Measurements from ENCODE around the gene RAB33A.

Gene RAB33A

GRCh38 chrX:130171446-130172126, at the start of gene RAB33A:
RAB33A (plus strand) TSS chrX:130171962; CDS start chrX:130172063, 101 bp downstream.
- peaks cover 10% of the 10 kb centered on the region for H3K4me1 ChIP-seq (ENCODE audit: control insufficient read depth, insufficient read depth, low read length)
- H3K4me3 ChIP-seq (ENCODE audit: low read length): no peak within 1 kb of the TSS
- peak within 1 kb of the TSS; percentile 34 for H3K9ac ChIP-seq (ENCODE audit: low read length)
- H3K36me3 ChIP-seq (ENCODE audit: control insufficient read depth, insufficient read depth, low read length): no peaks in the 10 kb centered on the region
- H3K27me3 ChIP-seq (ENCODE audit: control insufficient read depth, insufficient read depth, low read length): peaks cover 8% of the 10 kb centered on the region
- no peaks in the 10 kb centered on the region for H3K9me3 ChIP-seq (ENCODE audit: control insufficient read depth, low read length)

DNA sequence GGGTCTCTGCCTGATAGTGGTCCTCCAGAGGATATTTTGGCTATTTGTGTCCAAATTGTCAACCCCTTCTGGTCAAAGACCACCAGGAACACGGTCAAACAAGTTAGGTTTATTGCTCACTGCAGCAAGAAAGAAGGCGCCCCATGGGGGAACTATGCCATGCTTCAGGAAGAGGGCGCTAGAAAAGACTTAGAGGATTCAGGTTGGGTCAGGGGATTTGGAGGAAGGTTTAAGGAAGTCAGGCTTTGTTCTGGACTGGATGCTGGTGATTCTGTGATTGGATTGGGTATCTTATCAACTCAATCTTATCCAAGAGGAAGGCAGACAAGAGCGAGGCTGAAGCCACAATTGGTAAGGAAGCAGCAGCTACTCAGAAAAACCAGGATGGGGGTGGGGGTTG, 47.2 kb upstream of the RAB33A start:
- H3K36me3 ChIP-seq (ENCODE audit: control insufficient read depth, insufficient read depth, low read length): no peaks in the 10 kb centered on the region
- H3K27me3 ChIP-seq (ENCODE audit: control insufficient read depth, insufficient read depth, low read length): no peaks in the 10 kb centered on the region
- H3K4me1 ChIP-seq (ENCODE audit: control insufficient read depth, insufficient read depth, low read length): peaks cover 32% of the 10 kb centered on the region
- H3K9ac ChIP-seq (ENCODE audit: low read length): peak overlapping the region; percentile 34
- H3K4me3 ChIP-seq (ENCODE audit: low read length): no peak overlapping the region
- no peaks in the 10 kb centered on the region for H3K9me3 ChIP-seq (ENCODE audit: control insufficient read depth, low read length)

DNA sequence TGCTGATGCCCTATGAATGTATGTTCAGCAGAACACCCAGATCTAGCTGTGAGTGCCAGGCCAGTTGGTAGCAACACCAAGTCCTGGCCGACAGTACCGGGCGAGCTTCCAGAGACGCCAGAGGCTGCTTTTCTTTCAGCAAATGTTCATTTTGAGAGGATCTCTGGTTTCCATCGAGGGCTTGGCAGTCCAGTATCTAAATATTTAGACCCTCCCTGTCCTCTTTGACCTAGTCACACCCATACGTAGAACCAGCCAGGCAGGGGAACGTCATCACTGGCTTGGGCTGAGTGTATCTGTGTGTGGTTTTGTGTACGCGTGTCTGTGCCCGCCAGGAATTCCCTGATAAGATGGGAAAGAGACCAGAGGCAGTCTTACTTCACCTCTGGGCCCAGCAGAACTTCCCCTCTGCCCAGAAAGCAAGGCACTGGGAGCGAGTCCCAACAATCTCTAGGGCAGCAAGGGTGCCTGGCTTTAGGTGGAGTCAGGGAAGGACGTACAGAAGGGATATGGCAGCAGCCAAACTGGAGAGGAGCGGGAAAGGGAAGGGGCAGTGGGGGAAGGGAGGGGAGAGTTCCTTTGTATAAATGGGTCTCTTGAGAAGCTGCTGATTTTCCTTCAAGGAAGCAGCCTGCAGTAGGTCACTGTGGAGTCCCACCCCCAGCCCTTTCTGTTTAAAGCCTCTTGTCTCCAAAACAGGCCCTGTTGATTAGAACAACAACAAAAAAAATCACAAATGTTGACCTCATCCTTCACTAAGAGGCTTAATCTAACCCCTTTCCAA, 46.5 kb upstream of the RAB33A start:
- peak overlapping the region; percentile 34 for H3K9ac ChIP-seq (ENCODE audit: low read length)
- no peaks in the 10 kb centered on the region for H3K27me3 ChIP-seq (ENCODE audit: control insufficient read depth, insufficient read depth, low read length)
- no peaks in the 10 kb centered on the region for H3K9me3 ChIP-seq (ENCODE audit: control insufficient read depth, low read length)
- H3K36me3 ChIP-seq (ENCODE audit: control insufficient read depth, insufficient read depth, low read length): no peaks in the 10 kb centered on the region
- no peak overlapping the region for H3K4me3 ChIP-seq (ENCODE audit: low read length)
- peaks cover 30% of the 10 kb centered on the region for H3K4me1 ChIP-seq (ENCODE audit: control insufficient read depth, insufficient read depth, low read length)

GRCh38 chrX:130130990-130131389, 40.8 kb upstream of the RAB33A start:
- no peak overlapping the region for H3K4me3 ChIP-seq (ENCODE audit: low read length)
- H3K9me3 ChIP-seq (ENCODE audit: control insufficient read depth, low read length): no peaks in the 10 kb centered on the region
- no peak overlapping the region for H3K9ac ChIP-seq (ENCODE audit: low read length)
- H3K36me3 ChIP-seq (ENCODE audit: control insufficient read depth, insufficient read depth, low read length): no peaks in the 10 kb centered on the region
- H3K4me1 ChIP-seq (ENCODE audit: control insufficient read depth, insufficient read depth, low read length): peaks cover 1% of the 10 kb centered on the region
- H3K27me3 ChIP-seq (ENCODE audit: control insufficient read depth, insufficient read depth, low read length): no peaks in the 10 kb centered on the region

- Histone ChIP-seq H3K27me3 (ENCODE audit: control insufficient read depth, insufficient read depth, low read length) (no peaks in the 10 kb centered on the region), H3K4me1 (ENCODE audit: control insufficient read depth, insufficient read depth, low read length) (no peaks in the 10 kb centered on the region), H3K36me3 (ENCODE audit: control insufficient read depth, insufficient read depth, low read length) (no peaks in the 10 kb centered on the region), H3K9ac (ENCODE audit: low read length) (no peak overlapping the region), H3K9me3 (ENCODE audit: control insufficient read depth, low read length) (no peaks in the 10 kb centered on the region), H3K4me3 (ENCODE audit: low read length) (no peak overlapping the region)
Measured at GRCh38 chrX:130136496-130136895, 35.3 kb upstream of the RAB33A start.

DNA sequence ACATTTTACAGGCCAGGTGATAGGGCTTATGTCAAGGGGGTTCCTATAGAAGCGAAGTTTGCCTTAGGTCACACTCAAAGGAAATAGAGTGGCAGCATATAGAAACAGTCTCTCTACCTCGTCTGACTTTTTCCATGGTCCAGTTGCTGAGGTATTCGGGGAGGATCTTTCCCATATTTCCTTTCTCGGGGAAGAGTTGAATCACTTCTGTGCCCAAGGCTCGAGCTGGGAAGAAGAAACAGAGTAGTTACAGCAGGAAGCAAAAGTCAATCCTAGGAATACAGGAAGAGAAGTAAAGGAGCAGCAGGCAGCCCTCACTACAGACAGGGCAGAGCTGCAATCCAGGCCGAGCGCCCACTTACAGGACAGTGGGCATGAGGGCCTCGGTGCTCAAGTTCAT, 34.8 kb upstream of the RAB33A start:
- no peak overlapping the region for H3K4me3 ChIP-seq (ENCODE audit: low read length)
- H3K9ac ChIP-seq (ENCODE audit: low read length): no peak overlapping the region
- no peaks in the 10 kb centered on the region for H3K36me3 ChIP-seq (ENCODE audit: control insufficient read depth, insufficient read depth, low read length)
- H3K9me3 ChIP-seq (ENCODE audit: control insufficient read depth, low read length): no peaks in the 10 kb centered on the region
- H3K4me1 ChIP-seq (ENCODE audit: control insufficient read depth, insufficient read depth, low read length): no peaks in the 10 kb centered on the region
- no peaks in the 10 kb centered on the region for H3K27me3 ChIP-seq (ENCODE audit: control insufficient read depth, insufficient read depth, low read length)

GRCh38 chrX:130139474-130140201, 32.1 kb upstream of the RAB33A start:
- Histone ChIP-seq H3K4me3 (ENCODE audit: low read length) (no peak overlapping the region), H3K27me3 (ENCODE audit: control insufficient read depth, insufficient read depth, low read length) (no peaks in the 10 kb centered on the region), H3K4me1 (ENCODE audit: control insufficient read depth, insufficient read depth, low read length) (no peaks in the 10 kb centered on the region), H3K9me3 (ENCODE audit: control insufficient read depth, low read length) (no peaks in the 10 kb centered on the region), H3K9ac (ENCODE audit: low read length) (no peak overlapping the region), H3K36me3 (ENCODE audit: control insufficient read depth, insufficient read depth, low read length) (no peaks in the 10 kb centered on the region)

DNA sequence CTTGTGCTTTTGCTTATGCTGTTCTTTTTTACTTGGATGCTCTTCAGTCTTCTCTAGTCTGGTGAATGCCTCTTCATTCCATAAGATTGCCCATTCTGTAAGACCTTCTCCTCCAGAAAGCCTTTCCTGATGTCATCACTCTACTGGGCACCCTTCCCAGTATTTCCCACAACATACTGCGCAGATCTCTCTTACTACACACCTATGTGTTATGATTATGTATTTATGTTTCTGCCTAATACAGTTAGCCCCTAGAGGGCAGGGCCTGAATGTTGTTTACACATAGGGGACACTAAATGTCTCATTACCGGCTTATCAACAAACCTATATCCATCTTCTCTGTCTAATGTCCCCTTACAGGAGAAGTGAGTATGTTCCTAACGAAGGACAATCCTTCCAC, 27.3 kb upstream of the RAB33A start:
- Histone ChIP-seq H3K4me1 (ENCODE audit: control insufficient read depth, insufficient read depth, low read length) (no peaks in the 10 kb centered on the region), H3K9me3 (ENCODE audit: control insufficient read depth, low read length) (no peaks in the 10 kb centered on the region), H3K9ac (ENCODE audit: low read length) (no peak overlapping the region), H3K4me3 (ENCODE audit: low read length) (no peak overlapping the region), H3K36me3 (ENCODE audit: control insufficient read depth, insufficient read depth, low read length) (no peaks in the 10 kb centered on the region), H3K27me3 (ENCODE audit: control insufficient read depth, insufficient read depth, low read length) (no peaks in the 10 kb centered on the region)

DNA sequence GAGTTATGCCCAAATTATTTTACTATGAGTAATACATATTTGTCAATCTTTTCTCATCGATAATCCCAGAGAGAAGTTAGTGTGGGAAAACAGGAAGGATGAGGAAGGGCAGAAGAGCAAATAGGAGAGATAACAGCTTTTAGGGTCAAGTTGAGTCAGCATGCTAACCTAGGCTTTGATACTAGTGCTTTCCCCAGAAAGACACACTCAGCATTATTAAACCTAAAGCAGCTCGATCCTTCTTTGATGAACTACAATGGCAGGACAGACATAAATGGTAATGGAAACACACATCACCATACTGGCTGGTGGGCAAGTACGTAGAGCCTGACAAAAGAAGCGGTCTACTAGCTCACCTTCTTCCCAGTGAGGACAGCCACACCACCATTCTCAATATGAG, 26.6 kb upstream of the RAB33A start:
- Histone ChIP-seq H3K36me3 (ENCODE audit: control insufficient read depth, insufficient read depth, low read length) (no peaks in the 10 kb centered on the region), H3K4me1 (ENCODE audit: control insufficient read depth, insufficient read depth, low read length) (no peaks in the 10 kb centered on the region), H3K9me3 (ENCODE audit: control insufficient read depth, low read length) (no peaks in the 10 kb centered on the region), H3K27me3 (ENCODE audit: control insufficient read depth, insufficient read depth, low read length) (no peaks in the 10 kb centered on the region), H3K4me3 (ENCODE audit: low read length) (no peak overlapping the region), H3K9ac (ENCODE audit: low read length) (no peak overlapping the region)

DNA sequence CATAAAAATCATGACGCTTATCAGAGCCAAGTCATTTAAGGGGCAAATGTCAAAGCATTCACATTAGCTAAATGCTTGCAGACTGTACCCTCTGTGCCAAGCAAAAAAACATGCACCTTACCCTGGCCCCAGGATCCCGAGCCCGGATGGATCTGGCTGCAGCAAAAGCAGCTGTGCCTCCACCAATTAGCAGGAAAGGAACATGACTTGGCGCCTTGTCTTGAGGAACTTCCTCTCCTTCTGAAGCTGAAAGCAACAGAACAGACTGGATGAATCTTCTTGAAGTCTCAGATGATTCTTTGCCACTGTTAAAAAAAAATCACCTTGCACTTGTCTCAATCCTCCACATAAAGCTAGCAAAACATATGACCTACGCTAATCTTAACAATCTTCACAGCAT, 24.1 kb upstream of the RAB33A start:
- Histone ChIP-seq H3K27me3 (ENCODE audit: control insufficient read depth, insufficient read depth, low read length) (no peaks in the 10 kb centered on the region), H3K36me3 (ENCODE audit: control insufficient read depth, insufficient read depth, low read length) (no peaks in the 10 kb centered on the region), H3K9me3 (ENCODE audit: control insufficient read depth, low read length) (no peaks in the 10 kb centered on the region)

GRCh38 chrX:130155564-130155963, 16.2 kb upstream of the RAB33A start:
- H3K9ac ChIP-seq (ENCODE audit: low read length): no peak overlapping the region
- peaks cover 5% of the 10 kb centered on the region for H3K4me1 ChIP-seq (ENCODE audit: control insufficient read depth, insufficient read depth, low read length)
- no peak overlapping the region for H3K4me3 ChIP-seq (ENCODE audit: low read length)
- H3K27me3 ChIP-seq (ENCODE audit: control insufficient read depth, insufficient read depth, low read length): no peaks in the 10 kb centered on the region
- H3K9me3 ChIP-seq (ENCODE audit: control insufficient read depth, low read length): no peaks in the 10 kb centered on the region
- H3K36me3 ChIP-seq (ENCODE audit: control insufficient read depth, insufficient read depth, low read length): no peaks in the 10 kb centered on the region

More for the DNA sequence above, 24.1 kb upstream of the RAB33A start:
- Histone ChIP-seq H3K4me1 (ENCODE audit: control insufficient read depth, insufficient read depth, low read length) (no peaks in the 10 kb centered on the region), H3K9ac (ENCODE audit: low read length) (no peak overlapping the region), H3K4me3 (ENCODE audit: low read length) (no peak overlapping the region)

GRCh38 chrX:130158311-130158710, 13.5 kb upstream of the RAB33A start:
- Histone ChIP-seq H3K4me1 (ENCODE audit: control insufficient read depth, insufficient read depth, low read length) (peaks cover 5% of the 10 kb centered on the region), H3K36me3 (ENCODE audit: control insufficient read depth, insufficient read depth, low read length) (no peaks in the 10 kb centered on the region), H3K9ac (ENCODE audit: low read length) (no peak overlapping the region), H3K27me3 (ENCODE audit: control insufficient read depth, insufficient read depth, low read length) (no peaks in the 10 kb centered on the region), H3K9me3 (ENCODE audit: control insufficient read depth, low read length) (no peaks in the 10 kb centered on the region), H3K4me3 (ENCODE audit: low read length) (no peak overlapping the region)

Data from mucosa of stomach (tissue), 1 donor.